Measurements from ENCODE around the gene PARP14.

PARP14 gene

DNA sequence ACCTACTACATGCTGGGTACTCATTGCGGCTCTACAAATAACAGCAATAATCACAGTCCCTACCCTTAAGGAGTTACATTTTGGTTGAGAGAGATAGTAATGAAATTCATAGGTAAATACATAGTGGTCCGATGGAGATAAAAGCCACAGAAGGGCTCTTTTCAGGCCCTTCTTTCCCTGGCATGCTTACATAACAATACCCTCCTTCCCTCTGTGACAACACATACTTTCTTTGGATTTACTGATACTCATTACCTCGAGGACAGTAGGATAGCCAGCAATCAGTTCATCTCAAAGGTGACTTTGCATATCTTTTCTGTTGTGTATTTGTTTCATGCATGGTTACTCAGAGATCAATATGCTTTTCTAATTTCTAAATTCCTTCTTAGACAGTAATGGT lies 58.5 kb downstream of the PARP14 start:
- Histone ChIP-seq H3F3A (ENCODE audit: insufficient read depth, low read length) (no peaks in the 10 kb centered on the region), H4K20me1 (ENCODE audit: insufficient read depth, low read length) (no peaks in the 10 kb centered on the region), H3K4me1 (ENCODE audit: insufficient read depth, low read length, severe bottlenecking) (no peaks in the 10 kb centered on the region), H3K36me3 (ENCODE audit: insufficient read depth, low read length) (peaks cover 29% of the 10 kb centered on the region), H3K9me2 (ENCODE audit: low read depth, low read length) (no peaks in the 10 kb centered on the region), H3K27ac (ENCODE audit: low read depth, low read length, poor library complexity, severe bottlenecking) (no peak overlapping the region), H3K9ac (ENCODE audit: low read length) (no peak overlapping the region), H3K9me3 (ENCODE audit: low read length) (no peaks in the 10 kb centered on the region), H3K4me3 (ENCODE audit: low read depth, low read length, poor library complexity, severe bottlenecking) (no peak overlapping the region), H2AFZ (ENCODE audit: low read length) (no peak overlapping the region), H3K4me2 (ENCODE audit: low read length) (no peak overlapping the region), H3K79me2 (ENCODE audit: insufficient read depth, low read length) (no peaks in the 10 kb centered on the region), H3K27me3 (ENCODE audit: insufficient read depth, low read length) (no peaks in the 10 kb centered on the region)
- TF ChIP-seq EZH2 (IDR thresholded peaks at IDR 0.05; ENCODE audit: borderline replicate concordance, low read length) (no peak), CTCF (IDR thresholded peaks at IDR 0.05; ENCODE audit: low read length) (no peak)

- Histone ChIP-seq H3F3A (ENCODE audit: insufficient read depth, low read length) (no peaks in the 10 kb centered on the region), H3K9me3 (ENCODE audit: low read length) (no peaks in the 10 kb centered on the region), H3K27me3 (ENCODE audit: insufficient read depth, low read length) (no peaks in the 10 kb centered on the region), H3K9ac (ENCODE audit: low read length) (no peak overlapping the region), H3K36me3 (ENCODE audit: insufficient read depth, low read length) (peaks cover 35% of the 10 kb centered on the region), H4K20me1 (ENCODE audit: insufficient read depth, low read length) (no peaks in the 10 kb centered on the region), H3K9me2 (ENCODE audit: low read depth, low read length) (no peaks in the 10 kb centered on the region), H3K4me1 (ENCODE audit: insufficient read depth, low read length, severe bottlenecking) (no peaks in the 10 kb centered on the region), H3K4me3 (ENCODE audit: low read depth, low read length, poor library complexity, severe bottlenecking) (no peak overlapping the region), H2AFZ (ENCODE audit: low read length) (no peak overlapping the region), H3K79me2 (ENCODE audit: insufficient read depth, low read length) (no peaks in the 10 kb centered on the region), H3K27ac (ENCODE audit: low read depth, low read length, poor library complexity, severe bottlenecking) (no peak overlapping the region), H3K4me2 (ENCODE audit: low read length) (no peak overlapping the region)
- TF ChIP-seq EZH2 (IDR thresholded peaks at IDR 0.05; ENCODE audit: borderline replicate concordance, low read length) (no peak), CTCF (IDR thresholded peaks at IDR 0.05; ENCODE audit: low read length) (no peak)
Observed at GRCh38 chr3:122742234-122742633, 61.6 kb downstream of the PARP14 start.

DNA sequence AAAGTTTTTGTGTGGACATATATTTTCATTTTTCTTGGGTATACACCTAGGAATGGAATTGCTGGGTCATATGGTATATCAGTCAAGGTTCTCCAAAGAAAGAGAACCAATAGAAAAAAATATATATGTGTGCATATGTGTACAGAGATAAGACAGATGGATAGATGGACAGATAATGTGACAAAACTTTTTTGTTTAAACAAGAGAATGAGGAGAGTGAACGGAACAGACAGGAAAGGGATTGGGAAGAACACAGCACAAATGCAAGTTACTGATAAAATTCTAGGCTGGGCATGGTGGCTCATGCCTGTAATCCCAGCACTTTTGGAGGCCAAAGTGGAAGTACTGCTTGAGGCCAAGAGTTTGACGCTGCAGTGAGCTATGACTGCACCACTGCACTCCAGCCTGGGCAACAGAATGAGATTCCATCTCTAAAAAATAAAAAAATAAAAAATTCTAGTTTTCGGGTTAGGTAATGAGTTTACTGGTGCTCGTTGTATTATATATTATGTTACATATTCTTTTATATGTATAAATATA lies 63.0 kb downstream of the PARP14 start:
- Histone ChIP-seq H3K27ac (ENCODE audit: low read depth, low read length, poor library complexity, severe bottlenecking) (no peak overlapping the region), H3K4me1 (ENCODE audit: insufficient read depth, low read length, severe bottlenecking) (no peaks in the 10 kb centered on the region), H3K4me3 (ENCODE audit: low read depth, low read length, poor library complexity, severe bottlenecking) (no peak overlapping the region), H4K20me1 (ENCODE audit: insufficient read depth, low read length) (no peaks in the 10 kb centered on the region), H2AFZ (ENCODE audit: low read length) (no peak overlapping the region), H3K4me2 (ENCODE audit: low read length) (no peak overlapping the region), H3K9ac (ENCODE audit: low read length) (no peak overlapping the region), H3K27me3 (ENCODE audit: insufficient read depth, low read length) (no peaks in the 10 kb centered on the region), H3K9me3 (ENCODE audit: low read length) (no peaks in the 10 kb centered on the region), H3F3A (ENCODE audit: insufficient read depth, low read length) (no peaks in the 10 kb centered on the region), H3K36me3 (ENCODE audit: insufficient read depth, low read length) (peaks cover 40% of the 10 kb centered on the region), H3K79me2 (ENCODE audit: insufficient read depth, low read length) (no peaks in the 10 kb centered on the region), H3K9me2 (ENCODE audit: low read depth, low read length) (no peaks in the 10 kb centered on the region)
- TF ChIP-seq EZH2 (IDR thresholded peaks at IDR 0.05; ENCODE audit: borderline replicate concordance, low read length) (no peak), CTCF (IDR thresholded peaks at IDR 0.05; ENCODE audit: low read length) (no peak)
